IMR-90 (cell line): ENCODE measurements around the gene TNPO2. TPM values are rescaled to one million over a fixed set of nuclear protein-coding genes. Genes with fewer than 3 reads are reported as not detected.

Experiments
- ATAC-seq: fragments of 200-7000 bp; cut with Tn5 transposase; 2 replicates; pipeline ENCODE4 v1.9.1; 2020; ENCODE audit warnings: low read depth, mild to moderate bottlenecking, moderate library complexity
- BruUV-seq: library from RNA; stranded (reverse); fragments of 400-500 nt; replicated peaks from 2 replicates; lab custom pipeline; 2021; lab: Mats Ljungman, UMichigan
- CTCF ChIA-PET: fragments of 300-600 bp; formaldehyde crosslinking; extraction: SDS; loops from one replicate; lab custom pipeline; 2021; ENCODE audit warnings: antibody characterized with exemption; lab: Yijun Ruan, JAX
- POLR2A ChIA-PET: fragments of 300-600 bp; sonication (Branson Sonifier 250); formaldehyde crosslinking; loops from one replicate; lab custom pipeline; 2022; ENCODE audit warnings: antibody characterized with exemption; ENCODE audit not compliant: unreplicated experiment; lab: Charles Lee
- DNase-seq: peaks from one replicate; pipeline ENCODE4 v3.0.0; 2013
- H2AFZ ChIP-seq: replicated peaks from 2 replicates; pipeline ENCODE3; 2013; ENCODE audit warnings: low read length, mild to moderate bottlenecking; ENCODE audit not compliant: poor library complexity
- H2AK5ac ChIP-seq: 2 replicates; pipeline ENCODE4 v1.6.1; 2013; ENCODE audit warnings: low read depth, low read length, inconsistent platforms
- H2AK9ac ChIP-seq: replicated peaks from 2 replicates; pipeline ENCODE3; 2013; ENCODE audit warnings: mild to moderate bottlenecking, low read depth, low read length, moderate library complexity; ENCODE audit not compliant: poor library complexity
- H2BK120ac ChIP-seq: 2 replicates; pipeline ENCODE4 v1.6.1; 2013; ENCODE audit warnings: low read depth, low read length, inconsistent platforms
- H2BK15ac ChIP-seq: 3 replicates; pipeline ENCODE4 v1.6.1; 2013; ENCODE audit warnings: low read depth, low read length, inconsistent platforms
- H2BK20ac ChIP-seq: 2 replicates; pipeline ENCODE4 v1.6.1; 2013; ENCODE audit warnings: low read depth, mild to moderate bottlenecking, inconsistent platforms, low read length, moderate library complexity
- H2BK5ac ChIP-seq: 2 replicates; pipeline ENCODE4 v1.6.1; 2013; ENCODE audit warnings: mild to moderate bottlenecking, low read depth, low read length, inconsistent platforms; ENCODE audit not compliant: poor library complexity, severe bottlenecking
- H3K14ac ChIP-seq: replicated peaks from 2 replicates; pipeline ENCODE4 v1.6.1; 2013; ENCODE audit warnings: low read depth, low read length, inconsistent platforms
- H3K18ac ChIP-seq: 2 replicates; pipeline ENCODE4 v1.6.1; 2013; ENCODE audit warnings: low read depth, low read length, control low read depth
- H3K23ac ChIP-seq: 2 replicates; pipeline ENCODE4 v1.6.1; 2013; ENCODE audit warnings: low read depth, low read length, inconsistent platforms
- H3K27ac ChIP-seq: 2 replicates; pipeline ENCODE4 v1.5.1; 2013; ENCODE audit warnings: mild to moderate bottlenecking, control low read depth, low read length; ENCODE audit not compliant: insufficient read depth
- H3K27me3 ChIP-seq: 2 replicates; pipeline ENCODE4 v1.6.1; 2013; ENCODE audit warnings: low read length; ENCODE audit not compliant: control insufficient read depth, insufficient read depth
- H3K36me3 ChIP-seq: 2 replicates; pipeline ENCODE4 v1.6.1; 2013; ENCODE audit warnings: low read length, mixed read lengths; ENCODE audit not compliant: control insufficient read depth, insufficient read depth
- H3K4ac ChIP-seq: 2 replicates; pipeline ENCODE4 v1.6.1; 2013; ENCODE audit warnings: low read depth, low read length, inconsistent platforms
- H3K4me1 ChIP-seq: 2 replicates; pipeline ENCODE4 v1.6.1; 2013; ENCODE audit warnings: low read length, mixed read lengths; ENCODE audit not compliant: control insufficient read depth, insufficient read depth
- H3K4me2 ChIP-seq: 2 replicates; pipeline ENCODE4 v1.6.1; 2013; ENCODE audit warnings: low read depth, mild to moderate bottlenecking, control low read depth, low read length, moderate library complexity
- H3K4me3 ChIP-seq: 2 replicates; pipeline ENCODE4 v1.5.1; 2013; ENCODE audit warnings: low read depth, mild to moderate bottlenecking, control low read depth, low read length, moderate library complexity; ENCODE audit not compliant: insufficient read depth
- H3K56ac ChIP-seq: 2 replicates; pipeline ENCODE4 v1.6.1; 2013; ENCODE audit warnings: low read length, inconsistent platforms; ENCODE audit not compliant: insufficient read depth; ENCODE audit errors: extremely low read depth
- H3K79me1 ChIP-seq, 2 experiments: 2 replicates each; pipeline ENCODE4 v1.6.1; 2013; ENCODE audit warnings: low read length in 2 of 2, inconsistent platforms in 1 of 2, low read depth in 1 of 2
- H3K9ac ChIP-seq: 2 replicates; pipeline ENCODE4 v1.6.1; 2013; ENCODE audit warnings: low read depth, low read length, control low read depth
- H3K9me1 ChIP-seq: 2 replicates; pipeline ENCODE4 v1.6.1; 2013; ENCODE audit warnings: low read length, inconsistent platforms; ENCODE audit not compliant: insufficient read depth
- H3K9me3 ChIP-seq: 2 replicates; pipeline ENCODE4 v1.6.1; 2013; ENCODE audit warnings: low read length; ENCODE audit not compliant: control insufficient read depth, insufficient read depth
- H4K20me1 ChIP-seq: 2 replicates; pipeline ENCODE4 v1.6.1; 2013; ENCODE audit warnings: low read length, inconsistent platforms; ENCODE audit not compliant: insufficient read depth
- H4K5ac ChIP-seq: 2 replicates; pipeline ENCODE4 v1.6.1; 2013; ENCODE audit warnings: mild to moderate bottlenecking, low read depth, low read length, control low read depth
- H4K8ac ChIP-seq, 2 experiments: 2 replicates each; pipeline ENCODE4 v1.6.1; 2013; ENCODE audit warnings: low read depth in 2 of 2, low read length in 2 of 2, control low read depth in 1 of 2, inconsistent platforms in 1 of 2
- H4K91ac ChIP-seq: 2 replicates; pipeline ENCODE4 v1.6.1; 2013; ENCODE audit warnings: low read depth, low read length, inconsistent platforms; ENCODE audit not compliant: insufficient read depth
- BHLHE40 ChIP-seq: fragments of 150-350 bp; IDR thresholded peaks from 2 replicates; pipeline ENCODE4 v1.6.1; 2016; ENCODE audit warnings: mild to moderate bottlenecking, low read depth, low read length
- CHD1 ChIP-seq: IDR thresholded peaks from 2 replicates; pipeline ENCODE4 v1.6.1; 2012; ENCODE audit warnings: low read depth, low read length, improper control_type of control experiment
- FOS ChIP-seq: fragments of 150-350 bp; IDR thresholded peaks from 2 replicates; pipeline ENCODE4 v1.6.1; 2016; ENCODE audit warnings: low read depth, low read length
- MAZ ChIP-seq: IDR thresholded peaks from 2 replicates; pipeline ENCODE4 v1.6.1; 2012; ENCODE audit warnings: low read depth, mild to moderate bottlenecking, low read length, improper control_type of control experiment, moderate library complexity, borderline replicate concordance
- MXI1 ChIP-seq: IDR thresholded peaks from 2 replicates; pipeline ENCODE4 v1.6.1; 2012; ENCODE audit warnings: low read depth, mild to moderate bottlenecking, low read length, moderate library complexity, borderline replicate concordance
- POLR2A ChIP-seq: IDR thresholded peaks from 2 replicates; pipeline ENCODE4 v1.6.1; 2012; ENCODE audit warnings: mild to moderate bottlenecking, low read depth, low read length
- WGBS, 2 experiments: methylation state at CpG; one replicate each; pipeline versions ENCODE4 v1.1.5 to v1.1.7; 2013; ENCODE audit warnings: missing lambda C conversion rate in 2 of 2; ENCODE audit not compliant: insufficient read length in 1 of 2; ENCODE audit errors: extremely low coverage in 2 of 2; 5-methylcytosine and 5-hydroxymethylcytosine counted together
- dilution Hi-C: fragments of 300-500 bp; cut with HindIII; formaldehyde crosslinking; loops from one replicate; pipeline ENCODE4 v1.14.3; 2018; ENCODE audit warnings: low sequenced_read_pairs; ENCODE audit not compliant: unreplicated experiment
- in situ Hi-C: fragments of 300-500 bp; cut with MboI; formaldehyde crosslinking; loops from 3 replicates; pipeline ENCODE4 v1.14.3; 2019; ENCODE audit warnings: low sequenced_read_pairs, inconsistent platforms, mixed read lengths
- intact Hi-C: fragments of 100-400 bp; cut with micrococcal nuclease; formaldehyde crosslinking; loops from 2 replicates; pipeline ENCODE4 v1.10.0; 2022
- polyA plus RNA-seq, 3 experiments: library from polyadenylated mRNA; depleted of rRNA; stranded (reverse); fragments of >200 nt; gene quantifications; 2 replicates each; pipeline ENCODE4 v1.2.3, GENCODE V29; 2012; ENCODE audit warnings: low replicate concordance in 1 of 3
- total RNA-seq: library from RNA; depleted of rRNA; stranded (reverse); fragments of >200 nt; gene quantifications from 2 replicates; pipeline ENCODE4 v1.2.3, GENCODE V29; 2012
- TF ChIP-seq, protein P1 (sequence below): conservative IDR thresholded peaks from 2 replicates; pipeline ENCODE4 v1.5.1; 2012; ENCODE audit warnings: mild to moderate bottlenecking, low read depth, low read length, improper control_type of control experiment
- TF ChIP-seq, protein P2 (sequence below): fragments of 150-350 bp; IDR thresholded peaks from 2 replicates; pipeline ENCODE4 v1.6.1; 2017; ENCODE audit warnings: mild to moderate bottlenecking, antibody characterized with exemption, low read length, low read depth
- TF ChIP-seq, protein P3 (sequence below): fragments of 150-350 bp; IDR thresholded peaks from 2 replicates; pipeline ENCODE4 v1.6.1; 2016; ENCODE audit warnings: low read depth, mild to moderate bottlenecking, low read length, moderate library complexity, borderline replicate concordance

TNPO2 gene
- total and polyA plus RNA-seq, 2 of the 4 experiments (the other 2 are of a cell fraction): 36.0 to 77.2 TPM

DNA sequence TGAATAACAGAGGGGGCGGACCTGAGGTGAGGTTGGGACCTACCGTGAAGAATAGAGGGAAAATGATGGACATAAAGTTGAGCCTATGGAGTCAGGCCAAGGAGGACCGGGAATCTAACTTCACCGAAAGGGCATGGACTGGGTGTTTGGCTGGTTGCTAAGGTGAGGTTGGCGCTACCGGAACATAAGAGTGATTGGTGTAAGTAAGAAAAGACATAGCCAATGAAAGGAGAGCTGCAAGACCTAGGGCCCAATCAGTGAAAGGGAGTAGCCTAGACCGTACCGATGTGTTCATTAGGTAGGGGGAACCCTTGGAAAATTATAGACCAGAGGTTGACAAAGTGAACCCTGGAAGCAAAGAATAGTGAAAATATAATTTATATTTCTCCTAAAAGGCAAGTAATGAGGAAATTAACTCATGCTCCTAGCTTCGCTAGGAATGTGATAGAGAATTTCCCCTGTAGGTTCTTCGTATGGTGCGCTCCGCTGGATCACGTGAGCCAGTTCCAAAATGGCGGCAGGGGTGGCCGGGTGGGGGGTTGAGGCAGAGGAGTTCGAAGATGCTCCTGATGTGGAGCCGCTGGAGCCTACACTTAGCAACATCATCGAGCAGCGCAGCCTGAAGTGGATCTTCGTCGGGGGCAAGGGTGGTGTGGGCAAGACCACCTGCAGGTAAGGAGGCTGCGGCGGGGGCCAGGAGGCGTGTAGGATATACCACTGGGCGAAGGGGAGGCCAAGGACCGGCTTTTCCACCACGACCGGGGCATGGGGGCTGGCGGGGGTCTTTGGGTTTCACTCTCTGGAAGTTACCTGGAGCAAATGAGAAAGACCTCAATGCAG, 13.5 kb upstream of the TNPO2 start, which contains the start of gene GET3:
TSS of gene GET3 (plus strand) at position 503 of the 840 bp plus-strand sequence. CDS start at position 512, 9 bp downstream.
- ChIA-PET CTCF (interaction anchor here (0.5 to 2.2 kb wide), 2 partner anchors 21 to 666 kb away, joined by 3 to 6 read pairs; no protein-coding TSS in a partner anchor), POLR2A (interaction anchor here (0.5 kb wide), 1 partner anchor 87 kb away, joined by 3 read pairs; no protein-coding TSS in a partner anchor)
- Histone ChIP-seq H2AK5ac (peak within 1 kb of the TSS; percentile 91), H3K36me3 (peaks cover 9% of the 10 kb centered on the region), H3K27ac (peak within 1 kb of the TSS; percentile 75), H3K4me2 (peak within 1 kb of the TSS; percentile 92), H3K18ac (no peak within 1 kb of the TSS), H2AK9ac (peak within 1 kb of the TSS; percentile 90), H3K9me1 (peaks cover 11% of the 10 kb centered on the region), H2BK20ac (peak within 1 kb of the TSS; percentile 78; the same call in 1 of the 2 replicates), H3K14ac (peak within 1 kb of the TSS; percentile 82), H2BK5ac (peak within 1 kb of the TSS; percentile 87), H3K56ac (peak within 1 kb of the TSS; percentile 83), H4K91ac (peak within 1 kb of the TSS; percentile 53), H4K20me1 (peaks cover 17% of the 10 kb centered on the region), H3K4me3 (peak within 1 kb of the TSS; percentile 80), H3K79me1 (peaks cover 13 to 49% of the 10 kb centered on the region in 2 experiments), H2BK120ac (peak within 1 kb of the TSS; percentile 90), H3K23ac (peak within 1 kb of the TSS; percentile 32; the same call in 1 of the 2 replicates), H3K4ac (peak within 1 kb of the TSS; percentile 86), H4K5ac (peak within 1 kb of the TSS; percentile 88), H3K9me3 (no peaks in the 10 kb centered on the region), H3K9ac (peak within 1 kb of the TSS; percentile 77), H4K8ac (peak within 1 kb of the TSS; percentile 70 to 96), H3K4me1 (peaks cover 9% of the 10 kb centered on the region), H2AFZ (peak within 1 kb of the TSS; percentile 97), H2BK15ac (no peak within 1 kb of the TSS), H3K27me3 (no peaks in the 10 kb centered on the region)
- intact Hi-C loops (no loop called here), dilution Hi-C loops (no loop called here), in situ Hi-C loops (no loop called here)
- ATAC-seq: peak; percentile 86
- peak; percentile 100 for DNase-seq
- WGBS, 2 experiments: 0% methylated on average over 10 of the region's 29 CpGs; no CpG with 5 or more reads in 1 of the 2 experiments
- BruUV-seq: no TSS peak
- TF ChIP-seq, protein P1, sequence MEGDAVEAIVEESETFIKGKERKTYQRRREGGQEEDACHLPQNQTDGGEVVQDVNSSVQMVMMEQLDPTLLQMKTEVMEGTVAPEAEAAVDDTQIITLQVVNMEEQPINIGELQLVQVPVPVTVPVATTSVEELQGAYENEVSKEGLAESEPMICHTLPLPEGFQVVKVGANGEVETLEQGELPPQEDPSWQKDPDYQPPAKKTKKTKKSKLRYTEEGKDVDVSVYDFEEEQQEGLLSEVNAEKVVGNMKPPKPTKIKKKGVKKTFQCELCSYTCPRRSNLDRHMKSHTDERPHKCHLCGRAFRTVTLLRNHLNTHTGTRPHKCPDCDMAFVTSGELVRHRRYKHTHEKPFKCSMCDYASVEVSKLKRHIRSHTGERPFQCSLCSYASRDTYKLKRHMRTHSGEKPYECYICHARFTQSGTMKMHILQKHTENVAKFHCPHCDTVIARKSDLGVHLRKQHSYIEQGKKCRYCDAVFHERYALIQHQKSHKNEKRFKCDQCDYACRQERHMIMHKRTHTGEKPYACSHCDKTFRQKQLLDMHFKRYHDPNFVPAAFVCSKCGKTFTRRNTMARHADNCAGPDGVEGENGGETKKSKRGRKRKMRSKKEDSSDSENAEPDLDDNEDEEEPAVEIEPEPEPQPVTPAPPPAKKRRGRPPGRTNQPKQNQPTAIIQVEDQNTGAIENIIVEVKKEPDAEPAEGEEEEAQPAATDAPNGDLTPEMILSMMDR: no peak
- TF ChIP-seq CHD1 (peak; percentile 96; the same call in 1 of the 2 replicates), POLR2A (peak; percentile 85), FOS (peak; percentile 46; the same call in 1 of the 2 replicates), BHLHE40 (peak; percentile 98), MAZ (peak; percentile 71), MXI1 (peak; percentile 48; the same call in 1 of the 2 replicates)
- TF ChIP-seq, protein P2, sequence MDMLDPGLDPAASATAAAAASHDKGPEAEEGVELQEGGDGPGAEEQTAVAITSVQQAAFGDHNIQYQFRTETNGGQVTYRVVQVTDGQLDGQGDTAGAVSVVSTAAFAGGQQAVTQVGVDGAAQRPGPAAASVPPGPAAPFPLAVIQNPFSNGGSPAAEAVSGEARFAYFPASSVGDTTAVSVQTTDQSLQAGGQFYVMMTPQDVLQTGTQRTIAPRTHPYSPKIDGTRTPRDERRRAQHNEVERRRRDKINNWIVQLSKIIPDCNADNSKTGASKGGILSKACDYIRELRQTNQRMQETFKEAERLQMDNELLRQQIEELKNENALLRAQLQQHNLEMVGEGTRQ: peak; percentile 98
- TF ChIP-seq, protein P3, sequence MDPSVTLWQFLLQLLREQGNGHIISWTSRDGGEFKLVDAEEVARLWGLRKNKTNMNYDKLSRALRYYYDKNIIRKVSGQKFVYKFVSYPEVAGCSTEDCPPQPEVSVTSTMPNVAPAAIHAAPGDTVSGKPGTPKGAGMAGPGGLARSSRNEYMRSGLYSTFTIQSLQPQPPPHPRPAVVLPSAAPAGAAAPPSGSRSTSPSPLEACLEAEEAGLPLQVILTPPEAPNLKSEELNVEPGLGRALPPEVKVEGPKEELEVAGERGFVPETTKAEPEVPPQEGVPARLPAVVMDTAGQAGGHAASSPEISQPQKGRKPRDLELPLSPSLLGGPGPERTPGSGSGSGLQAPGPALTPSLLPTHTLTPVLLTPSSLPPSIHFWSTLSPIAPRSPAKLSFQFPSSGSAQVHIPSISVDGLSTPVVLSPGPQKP: no peak
